ENCODE data around the gene NSG2.

DNA sequence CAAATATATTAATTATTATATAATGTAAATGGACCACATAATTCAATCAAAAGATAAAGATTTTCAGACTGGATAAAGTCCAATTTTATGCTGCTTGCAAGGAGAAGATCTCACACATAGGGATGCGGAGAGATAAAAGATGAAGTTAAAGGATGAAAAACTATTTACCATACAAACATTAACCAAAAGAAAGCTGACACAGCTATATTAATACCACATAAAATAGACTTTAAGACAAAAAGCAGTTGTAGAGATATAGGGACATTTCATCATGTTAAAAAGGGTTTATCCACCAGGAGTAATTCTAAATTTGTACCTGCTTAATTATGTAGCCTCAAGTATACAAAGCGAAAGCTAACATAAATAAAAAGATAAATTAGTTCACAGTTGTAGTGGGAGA, 15.2 kb upstream of the NSG2 start:
- TF ChIP-seq CTCF (IDR thresholded peaks at IDR 0.05; ENCODE audit: insufficient read depth, low read depth, low read length) (no peak), EZH2 (IDR thresholded peaks at IDR 0.05; ENCODE audit: insufficient read depth, low read length) (no peak)

Measured in astrocyte (in vitro differentiated cells and primary cell).